ENCODE measurements around the gene SRXN1.
"Not testable (repeated sequence)": the region's sequence is repeated elsewhere in the genome, so short reads cannot be mapped to it uniquely, and the experiment has no call there.

SRXN1 gene

GRCh38 chr20:642398-643174 lies 10.4 kb downstream of the SRXN1 start:
- TF ChIP-seq, protein P1, sequence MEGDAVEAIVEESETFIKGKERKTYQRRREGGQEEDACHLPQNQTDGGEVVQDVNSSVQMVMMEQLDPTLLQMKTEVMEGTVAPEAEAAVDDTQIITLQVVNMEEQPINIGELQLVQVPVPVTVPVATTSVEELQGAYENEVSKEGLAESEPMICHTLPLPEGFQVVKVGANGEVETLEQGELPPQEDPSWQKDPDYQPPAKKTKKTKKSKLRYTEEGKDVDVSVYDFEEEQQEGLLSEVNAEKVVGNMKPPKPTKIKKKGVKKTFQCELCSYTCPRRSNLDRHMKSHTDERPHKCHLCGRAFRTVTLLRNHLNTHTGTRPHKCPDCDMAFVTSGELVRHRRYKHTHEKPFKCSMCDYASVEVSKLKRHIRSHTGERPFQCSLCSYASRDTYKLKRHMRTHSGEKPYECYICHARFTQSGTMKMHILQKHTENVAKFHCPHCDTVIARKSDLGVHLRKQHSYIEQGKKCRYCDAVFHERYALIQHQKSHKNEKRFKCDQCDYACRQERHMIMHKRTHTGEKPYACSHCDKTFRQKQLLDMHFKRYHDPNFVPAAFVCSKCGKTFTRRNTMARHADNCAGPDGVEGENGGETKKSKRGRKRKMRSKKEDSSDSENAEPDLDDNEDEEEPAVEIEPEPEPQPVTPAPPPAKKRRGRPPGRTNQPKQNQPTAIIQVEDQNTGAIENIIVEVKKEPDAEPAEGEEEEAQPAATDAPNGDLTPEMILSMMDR (IDR thresholded peaks at IDR 0.05), result no peak
- Histone ChIP-seq H3K4me3 (peak overlapping the region; percentile 65), H3K27ac (peak overlapping the region in 1 of 2 donors; percentile 53)
- DNase-seq (ENCODE audit: low spot score), result no peak

- H3K27ac ChIP-seq, result peak overlapping the region in 1 of 2 donors; percentile 53
- not testable (repeated sequence) for DNase-seq (ENCODE audit: low spot score)
- H3K4me3 ChIP-seq, result peak overlapping the region; percentile 65
These were observed 11.0 kb downstream of the SRXN1 start for GRCh38 chr20:642013-642397.

GRCh38 chr20:641516-641875 lies 11.5 kb downstream of the SRXN1 start:
- TF ChIP-seq, protein P1 (IDR thresholded peaks at IDR 0.05), result no peak
- no peak overlapping the region for H3K4me3 ChIP-seq
- DNase-seq (ENCODE audit: low spot score), result no peak
- no peak overlapping the region for H3K27ac ChIP-seq

GRCh38 chr20:640674-641515 lies 12.1 kb downstream of the SRXN1 start:
- H3K27ac ChIP-seq, result no peak overlapping the region
- H3K4me3 ChIP-seq, result no peak overlapping the region
- TF ChIP-seq, protein P1 (IDR thresholded peaks at IDR 0.05), result no peak
- DNase-seq (ENCODE audit: low spot score), result no peak

- DNase-seq (ENCODE audit: low spot score), result no peak
- TF ChIP-seq, protein P1 (IDR thresholded peaks at IDR 0.05), result no peak
- Histone ChIP-seq H3K27ac (no peak overlapping the region), H3K4me3 (no peak overlapping the region)
These were observed 14.4 kb downstream of the SRXN1 start for GRCh38 chr20:638579-638978.

DNA sequence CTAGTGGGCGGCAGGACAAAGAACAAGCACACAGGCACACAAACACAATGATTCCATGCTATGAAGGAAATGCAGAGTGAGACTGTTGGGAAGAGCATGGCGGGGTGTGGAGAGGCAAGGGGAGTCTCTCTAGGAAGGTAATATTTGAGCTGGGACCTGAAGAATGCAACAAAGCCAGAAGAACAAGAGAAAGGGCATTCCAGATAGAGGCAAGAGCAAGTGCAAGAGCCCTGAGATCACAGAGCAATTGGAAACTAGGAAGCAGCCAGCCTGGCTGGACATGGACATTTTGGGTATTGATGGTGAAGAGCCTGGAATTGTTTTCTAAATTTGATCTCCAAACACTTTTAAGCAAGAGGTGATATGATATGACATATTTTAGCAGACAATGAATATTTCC lies 15.4 kb downstream of the SRXN1 start:
- no peak overlapping the region for H3K4me3 ChIP-seq
- H3K27ac ChIP-seq, result no peak overlapping the region
- TF ChIP-seq, protein P1 (IDR thresholded peaks at IDR 0.05), result no peak
- no peak for DNase-seq (ENCODE audit: low spot score)

GRCh38 chr20:635893-636338 lies 17.1 kb downstream of the SRXN1 start:
- no peak for DNase-seq (ENCODE audit: low spot score)
- TF ChIP-seq, protein P1 (IDR thresholded peaks at IDR 0.05), result no peak
- H3K27ac ChIP-seq, result no peak overlapping the region

More at GRCh38 chr20:635893-636338, 17.1 kb downstream of the SRXN1 start:
- no peak overlapping the region for H3K4me3 ChIP-seq
